GM12878 (cell line): ENCODE measurements around the gene SLC12A7. TPM values are rescaled to one million over a fixed set of nuclear protein-coding genes. Genes with fewer than 3 reads are reported as not detected.

Experiments used
- ATAC-seq: fragments of 200-7000 bp; cut with Tn5 transposase; 3 replicates; pipeline ENCODE4 v1.9.1; 2020; ENCODE audit warnings: mild to moderate bottlenecking, moderate library complexity
- BruUV-seq: library from RNA; stranded (reverse); fragments of 400-500 nt; replicated peaks from 2 replicates; lab custom pipeline; 2021; lab: Mats Ljungman, UMichigan
- CTCF ChIA-PET: fragments of 300-600 bp; sonication (Branson Sonifier 250); formaldehyde crosslinking; extraction: SDS; loops from one replicate; lab custom pipeline; 2021; ENCODE audit warnings: inconsistent platforms; lab: Yijun Ruan, JAX
- POLR2A ChIA-PET: fragments of 350-600 bp; formaldehyde crosslinking; extraction: SDS; loops from one replicate; lab custom pipeline; 2021; ENCODE audit warnings: inconsistent platforms; lab: Charles Lee
- RAD21 ChIA-PET: fragments of 300-600 bp; sonication (Branson Sonifier 250); formaldehyde crosslinking; loops from one replicate; lab custom pipeline; 2023; ENCODE audit warnings: antibody characterized with exemption; ENCODE audit not compliant: unreplicated experiment; lab: Charles Lee
- SMC1A ChIA-PET: fragments of 300-600 bp; sonication (Branson Sonifier 250); formaldehyde crosslinking; loops from one replicate; lab custom pipeline; 2023; ENCODE audit not compliant: unreplicated experiment, uncharacterized antibody; lab: Charles Lee
- DNase-seq: peaks from one replicate; pipeline ENCODE4 v3.0.0-alpha.2; 2011; ENCODE audit warnings: low read depth, low spot score
- FAIRE-seq: peaks from 3 replicates; lab custom pipeline; 2011; peaks lifted over from hg19 to GRCh38; lab: Jason Lieb, UNC
- H2AFZ ChIP-seq: 2 replicates; pipeline ENCODE4 v1.6.0; 2011; ENCODE audit warnings: low read depth, low read length, control low read depth; ENCODE audit not compliant: control insufficient read depth
- H3K27ac ChIP-seq: 2 replicates; pipeline ENCODE4 v1.5.1; 2011; ENCODE audit warnings: control low read depth; ENCODE audit not compliant: control insufficient read depth, insufficient read depth
- H3K27me3 ChIP-seq, 2 experiments: replicated peaks in 1 of 2; 2 replicates each; pipeline versions ENCODE4 v1.6.0 to v1.6.1; 2011; ENCODE audit warnings: low read length in 1 of 2; ENCODE audit not compliant: control insufficient read depth in 2 of 2, insufficient read depth in 2 of 2
- H3K36me3 ChIP-seq, 2 experiments: 2 replicates each; pipeline ENCODE4 v1.5.1; 2011; ENCODE audit warnings: low read length in 1 of 2; ENCODE audit not compliant: control insufficient read depth in 2 of 2, insufficient read depth in 2 of 2
- H3K4me1 ChIP-seq: 2 replicates; pipeline ENCODE4 v1.6.1; 2011; ENCODE audit warnings: mild to moderate bottlenecking, low read length, moderate library complexity, mixed read lengths; ENCODE audit not compliant: control insufficient read depth, insufficient read depth
- H3K4me2 ChIP-seq: 2 replicates; pipeline ENCODE4 v1.6.0; 2011; ENCODE audit warnings: control low read depth; ENCODE audit not compliant: control insufficient read depth, insufficient read depth
- H3K4me3 ChIP-seq: fragments of 200-600 bp; sonication (generic); 2 replicates; pipeline ENCODE4 v1.5.1; 2016
- H3K79me2 ChIP-seq: 2 replicates; pipeline ENCODE4 v1.6.0; 2011; ENCODE audit warnings: low read length; ENCODE audit not compliant: control insufficient read depth, insufficient read depth
- H3K9ac ChIP-seq: 2 replicates; pipeline ENCODE4 v1.8.0; 2011; ENCODE audit warnings: low read length, control low read depth, mixed read lengths; ENCODE audit not compliant: control insufficient read depth, insufficient read depth
- H3K9me3 ChIP-seq: replicated peaks from 3 replicates; pipeline ENCODE4 v1.5.1; 2011; ENCODE audit warnings: mild to moderate bottlenecking, low read length; ENCODE audit not compliant: control insufficient read depth, insufficient read depth
- H4K20me1 ChIP-seq: 2 replicates; pipeline ENCODE4 v1.6.0; 2011; ENCODE audit not compliant: control insufficient read depth, insufficient read depth
- ESRRA ChIP-seq: IDR thresholded peaks from 2 replicates; pipeline ENCODE4 v1.6.1; 2012; ENCODE audit warnings: mild to moderate bottlenecking, low read length, improper control_type of control experiment
- HDAC6 ChIP-seq: fragments of 200-600 bp; sonication (generic); IDR thresholded peaks from one replicate; pipeline ENCODE4 v1.8.0; 2017; ENCODE audit warnings: antibody characterized with exemption; ENCODE audit not compliant: unreplicated experiment
- JUND ChIP-seq: IDR thresholded peaks from 2 replicates; pipeline ENCODE4 v1.6.1; 2012; ENCODE audit warnings: low read depth, mild to moderate bottlenecking, low read length, improper control_type of control experiment, moderate library complexity
- MEF2B ChIP-seq: fragments of 450-650 bp; IDR thresholded peaks from 2 replicates; pipeline ENCODE4 v1.6.1; 2018; ENCODE audit warnings: mild to moderate bottlenecking, moderate library complexity; ENCODE audit not compliant: partially characterized antibody, poor library complexity, severe bottlenecking
- SIN3A ChIP-seq: IDR thresholded peaks from 2 replicates; pipeline ENCODE4 v1.6.1; 2012; ENCODE audit warnings: low read depth, low read length, improper control_type of control experiment
- SMAD5 ChIP-seq: IDR thresholded peaks from 2 replicates; pipeline ENCODE4 v1.6.1; 2016; ENCODE audit warnings: antibody characterized with exemption, low read depth
- STAT3 ChIP-seq: IDR thresholded peaks from 2 replicates; pipeline ENCODE4 v1.6.1; 2011; ENCODE audit warnings: low read depth, low read length, improper control_type of control experiment
- WGBS: methylation state at CpG from one replicate; pipeline ENCODE4 v1.1.6; 2016; ENCODE audit warnings: low lambda C conversion rate; ENCODE audit not compliant: insufficient replicate concordance, insufficient coverage; ENCODE audit errors: missing lambda C conversion rate; 5-methylcytosine and 5-hydroxymethylcytosine counted together
- in situ Hi-C: fragments of 300-500 bp; cut with MboI; formaldehyde crosslinking; loops from 9 replicates; pipeline ENCODE4 v1.14.3; 2018; ENCODE audit warnings: mixed read lengths
- intact Hi-C: fragments of 100-400 bp; cut with micrococcal nuclease; formaldehyde crosslinking; loops from one replicate; pipeline ENCODE4 v1.14.2; 2022; ENCODE audit not compliant: unreplicated experiment
- polyA plus RNA-seq, 11 experiments: library from polyadenylated mRNA; depleted of rRNA in 4 of 11; unstranded in 6 of 11; stranded (reverse) in 5 of 11; fragments of >200 nt; fragmentation: Nextera tagmentation in 4 of 11; fragmentation: Illumina TruSeq in 1 of 11; extraction: Ambion mirVana in 4 of 11; extraction: Trizol in 1 of 11; gene quantifications; 1 replicate in 1 of 11; 2 replicates in 10 of 11; pipeline versions ENCODE4 v1.2.1 to v1.2.3, GENCODE V29; 2011 to 2016; ENCODE audit warnings: inconsistent platforms in 2 of 11, missing spikeins in 2 of 11, low read depth in 1 of 11
- total RNA-seq, 4 experiments: library from RNA; depleted of rRNA in 3 of 4; stranded (reverse); fragments of >200 nt in 3 of 4; fragmentation: Illumina TruSeq in 1 of 4; extraction: Trizol in 1 of 4; gene quantifications; 2 replicates each; pipeline versions ENCODE4 v1.2.1 to v1.2.3, GENCODE V29; 2013 to 2021
- TF ChIP-seq, protein P1 (sequence below), 3 experiments: IDR thresholded peaks in 2 of 3; conservative IDR thresholded peaks in 1 of 3; 2 replicates each; pipeline ENCODE4 v1.5.1; 2011; ENCODE audit warnings: low read depth in 3 of 3, low read length in 3 of 3, mild to moderate bottlenecking in 3 of 3, control low read depth in 2 of 3, moderate library complexity in 2 of 3, inconsistent platforms in 1 of 3, mixed read lengths in 1 of 3; ENCODE audit not compliant: control insufficient read depth in 2 of 3, insufficient read depth in 1 of 3; ENCODE audit errors: extremely low read depth in 1 of 3
- TF ChIP-seq, protein P2 (sequence below): IDR thresholded peaks from 2 replicates; pipeline ENCODE4 v1.6.1; 2011; ENCODE audit warnings: borderline replicate concordance, low read depth, mild to moderate bottlenecking, moderate library complexity, mixed read lengths, low read length; ENCODE audit not compliant: insufficient read depth; ENCODE audit errors: extremely low read length
- TF ChIP-seq, protein P3 (sequence below): fragments of 450-650 bp; IDR thresholded peaks from 2 replicates; pipeline ENCODE4 v1.6.1; 2017; ENCODE audit warnings: low read depth, mild to moderate bottlenecking, moderate library complexity
- TF ChIP-seq, protein P4 (sequence below): IDR thresholded peaks from 2 replicates; pipeline ENCODE4 v1.6.1; 2012; ENCODE audit warnings: improper control_type of control experiment, low read depth, low read length; ENCODE audit not compliant: insufficient replicate concordance
- TF ChIP-seq, protein P5 (sequence below): IDR thresholded peaks from 2 replicates; pipeline ENCODE4 v1.6.1; 2011; ENCODE audit warnings: low read depth, low read length, improper control_type of control experiment, borderline replicate concordance

SLC12A7 gene
- total and polyA plus RNA-seq, 10 of the 15 experiments (the other 5 are each of a cell fraction or from before 2014, with no cell fraction given), result 0.10 to 10.0 (median 2.9) TPM

DNA sequence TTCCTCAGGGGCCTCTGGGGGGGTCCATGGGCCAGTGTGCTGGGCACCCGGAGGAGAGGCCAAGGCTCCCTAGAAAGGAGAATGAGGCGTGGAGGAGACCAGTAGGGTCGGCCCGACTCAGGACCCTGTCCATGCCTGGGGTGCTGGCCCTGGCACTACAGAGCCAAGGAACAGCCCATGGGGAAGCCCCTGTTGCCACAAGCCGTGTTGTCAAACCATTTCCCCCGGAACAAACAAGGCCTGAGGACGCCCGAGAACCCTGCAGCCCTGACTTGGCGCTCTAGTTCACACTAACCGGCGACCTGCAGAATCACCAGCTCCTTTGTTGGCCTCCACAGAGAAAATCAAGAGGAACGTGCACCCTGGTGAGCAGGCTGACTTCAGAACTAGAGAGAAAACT is 41.6 kb upstream of the SLC12A7 start:
- BruUV-seq, result no TSS peak
- no peak overlapping the region for H3K4me2 ChIP-seq
- peak; percentile 61 for ATAC-seq
- H4K20me1 ChIP-seq, result no peaks in the 10 kb centered on the region
- H3K27me3 ChIP-seq, result peaks cover 0 to 2% of the 10 kb centered on the region in 2 experiments; a peak in 3 of 4 replicates
- ChIA-PET POLR2A (no interaction called here), SMC1A (interaction anchor here (1.6 kb wide), 1 partner anchor 15 kb away, joined by 3 read pairs; no protein-coding TSS in a partner anchor), CTCF (interaction anchor here (0.8 to 2.8 kb wide), 3 partner anchors 13 to 250 kb away, joined by 3 to 11 read pairs (median 3); no protein-coding TSS in a partner anchor), RAD21 (interaction anchor here (2.7 kb wide), 1 partner anchor 12 kb away, joined by 7 read pairs; no protein-coding TSS in a partner anchor)
- 11% methylated on average over 12 of the region's 12 CpGs for WGBS
- H3K4me1 ChIP-seq, result no peaks in the 10 kb centered on the region
- FAIRE-seq, result no peak
- in situ Hi-C loops (no loop called here), intact Hi-C loops (no loop called here)
- H3K27ac ChIP-seq, result no peak overlapping the region
- no peak overlapping the region for H3K9ac ChIP-seq
- no peaks in the 10 kb centered on the region for H3K36me3 ChIP-seq
- no peak overlapping the region for H3K4me3 ChIP-seq
- no peak overlapping the region for H2AFZ ChIP-seq
- no peaks in the 10 kb centered on the region; the same call in 2 of the 3 replicates for H3K9me3 ChIP-seq
- no peak for DNase-seq
- no peaks in the 10 kb centered on the region for H3K79me2 ChIP-seq
- TF ChIP-seq, protein P1, sequence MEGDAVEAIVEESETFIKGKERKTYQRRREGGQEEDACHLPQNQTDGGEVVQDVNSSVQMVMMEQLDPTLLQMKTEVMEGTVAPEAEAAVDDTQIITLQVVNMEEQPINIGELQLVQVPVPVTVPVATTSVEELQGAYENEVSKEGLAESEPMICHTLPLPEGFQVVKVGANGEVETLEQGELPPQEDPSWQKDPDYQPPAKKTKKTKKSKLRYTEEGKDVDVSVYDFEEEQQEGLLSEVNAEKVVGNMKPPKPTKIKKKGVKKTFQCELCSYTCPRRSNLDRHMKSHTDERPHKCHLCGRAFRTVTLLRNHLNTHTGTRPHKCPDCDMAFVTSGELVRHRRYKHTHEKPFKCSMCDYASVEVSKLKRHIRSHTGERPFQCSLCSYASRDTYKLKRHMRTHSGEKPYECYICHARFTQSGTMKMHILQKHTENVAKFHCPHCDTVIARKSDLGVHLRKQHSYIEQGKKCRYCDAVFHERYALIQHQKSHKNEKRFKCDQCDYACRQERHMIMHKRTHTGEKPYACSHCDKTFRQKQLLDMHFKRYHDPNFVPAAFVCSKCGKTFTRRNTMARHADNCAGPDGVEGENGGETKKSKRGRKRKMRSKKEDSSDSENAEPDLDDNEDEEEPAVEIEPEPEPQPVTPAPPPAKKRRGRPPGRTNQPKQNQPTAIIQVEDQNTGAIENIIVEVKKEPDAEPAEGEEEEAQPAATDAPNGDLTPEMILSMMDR (IDR thresholded peaks at IDR 0.05 in 2 of 3, conservative IDR thresholded peaks at IDR 0.05 in 1 of 3; ENCODE audit: control insufficient read depth in 2 of 3, extremely low read depth in 1 of 3, insufficient read depth in 1 of 3, low read depth in 3 of 3, low read length in 3 of 3), result no peak
- TF ChIP-seq SMAD5, result no peak
- TF ChIP-seq, protein P2, sequence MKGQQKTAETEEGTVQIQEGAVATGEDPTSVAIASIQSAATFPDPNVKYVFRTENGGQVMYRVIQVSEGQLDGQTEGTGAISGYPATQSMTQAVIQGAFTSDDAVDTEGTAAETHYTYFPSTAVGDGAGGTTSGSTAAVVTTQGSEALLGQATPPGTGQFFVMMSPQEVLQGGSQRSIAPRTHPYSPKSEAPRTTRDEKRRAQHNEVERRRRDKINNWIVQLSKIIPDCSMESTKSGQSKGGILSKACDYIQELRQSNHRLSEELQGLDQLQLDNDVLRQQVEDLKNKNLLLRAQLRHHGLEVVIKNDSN, result no peak
- TF ChIP-seq, protein P3, sequence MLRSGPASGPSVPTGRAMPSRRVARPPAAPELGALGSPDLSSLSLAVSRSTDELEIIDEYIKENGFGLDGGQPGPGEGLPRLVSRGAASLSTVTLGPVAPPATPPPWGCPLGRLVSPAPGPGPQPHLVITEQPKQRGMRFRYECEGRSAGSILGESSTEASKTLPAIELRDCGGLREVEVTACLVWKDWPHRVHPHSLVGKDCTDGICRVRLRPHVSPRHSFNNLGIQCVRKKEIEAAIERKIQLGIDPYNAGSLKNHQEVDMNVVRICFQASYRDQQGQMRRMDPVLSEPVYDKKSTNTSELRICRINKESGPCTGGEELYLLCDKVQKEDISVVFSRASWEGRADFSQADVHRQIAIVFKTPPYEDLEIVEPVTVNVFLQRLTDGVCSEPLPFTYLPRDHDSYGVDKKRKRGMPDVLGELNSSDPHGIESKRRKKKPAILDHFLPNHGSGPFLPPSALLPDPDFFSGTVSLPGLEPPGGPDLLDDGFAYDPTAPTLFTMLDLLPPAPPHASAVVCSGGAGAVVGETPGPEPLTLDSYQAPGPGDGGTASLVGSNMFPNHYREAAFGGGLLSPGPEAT, result no peak
- TF ChIP-seq HDAC6, result no peak
- TF ChIP-seq, protein P4, sequence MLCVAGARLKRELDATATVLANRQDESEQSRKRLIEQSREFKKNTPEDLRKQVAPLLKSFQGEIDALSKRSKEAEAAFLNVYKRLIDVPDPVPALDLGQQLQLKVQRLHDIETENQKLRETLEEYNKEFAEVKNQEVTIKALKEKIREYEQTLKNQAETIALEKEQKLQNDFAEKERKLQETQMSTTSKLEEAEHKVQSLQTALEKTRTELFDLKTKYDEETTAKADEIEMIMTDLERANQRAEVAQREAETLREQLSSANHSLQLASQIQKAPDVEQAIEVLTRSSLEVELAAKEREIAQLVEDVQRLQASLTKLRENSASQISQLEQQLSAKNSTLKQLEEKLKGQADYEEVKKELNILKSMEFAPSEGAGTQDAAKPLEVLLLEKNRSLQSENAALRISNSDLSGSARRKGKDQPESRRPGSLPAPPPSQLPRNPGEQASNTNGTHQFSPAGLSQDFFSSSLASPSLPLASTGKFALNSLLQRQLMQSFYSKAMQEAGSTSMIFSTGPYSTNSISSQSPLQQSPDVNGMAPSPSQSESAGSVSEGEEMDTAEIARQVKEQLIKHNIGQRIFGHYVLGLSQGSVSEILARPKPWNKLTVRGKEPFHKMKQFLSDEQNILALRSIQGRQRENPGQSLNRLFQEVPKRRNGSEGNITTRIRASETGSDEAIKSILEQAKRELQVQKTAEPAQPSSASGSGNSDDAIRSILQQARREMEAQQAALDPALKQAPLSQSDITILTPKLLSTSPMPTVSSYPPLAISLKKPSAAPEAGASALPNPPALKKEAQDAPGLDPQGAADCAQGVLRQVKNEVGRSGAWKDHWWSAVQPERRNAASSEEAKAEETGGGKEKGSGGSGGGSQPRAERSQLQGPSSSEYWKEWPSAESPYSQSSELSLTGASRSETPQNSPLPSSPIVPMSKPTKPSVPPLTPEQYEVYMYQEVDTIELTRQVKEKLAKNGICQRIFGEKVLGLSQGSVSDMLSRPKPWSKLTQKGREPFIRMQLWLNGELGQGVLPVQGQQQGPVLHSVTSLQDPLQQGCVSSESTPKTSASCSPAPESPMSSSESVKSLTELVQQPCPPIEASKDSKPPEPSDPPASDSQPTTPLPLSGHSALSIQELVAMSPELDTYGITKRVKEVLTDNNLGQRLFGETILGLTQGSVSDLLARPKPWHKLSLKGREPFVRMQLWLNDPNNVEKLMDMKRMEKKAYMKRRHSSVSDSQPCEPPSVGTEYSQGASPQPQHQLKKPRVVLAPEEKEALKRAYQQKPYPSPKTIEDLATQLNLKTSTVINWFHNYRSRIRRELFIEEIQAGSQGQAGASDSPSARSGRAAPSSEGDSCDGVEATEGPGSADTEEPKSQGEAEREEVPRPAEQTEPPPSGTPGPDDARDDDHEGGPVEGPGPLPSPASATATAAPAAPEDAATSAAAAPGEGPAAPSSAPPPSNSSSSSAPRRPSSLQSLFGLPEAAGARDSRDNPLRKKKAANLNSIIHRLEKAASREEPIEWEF, result no peak
- TF ChIP-seq ESRRA, result no peak
- TF ChIP-seq, protein P5, sequence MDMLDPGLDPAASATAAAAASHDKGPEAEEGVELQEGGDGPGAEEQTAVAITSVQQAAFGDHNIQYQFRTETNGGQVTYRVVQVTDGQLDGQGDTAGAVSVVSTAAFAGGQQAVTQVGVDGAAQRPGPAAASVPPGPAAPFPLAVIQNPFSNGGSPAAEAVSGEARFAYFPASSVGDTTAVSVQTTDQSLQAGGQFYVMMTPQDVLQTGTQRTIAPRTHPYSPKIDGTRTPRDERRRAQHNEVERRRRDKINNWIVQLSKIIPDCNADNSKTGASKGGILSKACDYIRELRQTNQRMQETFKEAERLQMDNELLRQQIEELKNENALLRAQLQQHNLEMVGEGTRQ, result no peak
- TF ChIP-seq MEF2B, result no peak
- TF ChIP-seq JUND, result no peak
- TF ChIP-seq SIN3A, result no peak
- no peak for TF ChIP-seq STAT3
